Ishikawa (cell line): ENCODE measurements around the gene CROCC.

Experiments used
- CEBPB ChIP-seq: IDR thresholded peaks from 2 replicates; pipeline ENCODE4 v1.6.1; 2012
- CREB1 ChIP-seq: IDR thresholded peaks from 2 replicates; pipeline ENCODE4 v1.6.1; 2012; ENCODE audit warnings: low read depth
- EGR1 ChIP-seq: IDR thresholded peaks from 2 replicates; pipeline ENCODE4 v1.6.1; 2012
- EP300 ChIP-seq: IDR thresholded peaks from 2 replicates; pipeline ENCODE4 v1.6.1; 2012; ENCODE audit warnings: borderline replicate concordance
- FOXM1 ChIP-seq: IDR thresholded peaks from 2 replicates; pipeline ENCODE4 v1.6.1; 2012; ENCODE audit warnings: low read depth, borderline replicate concordance
- NFIC ChIP-seq: IDR thresholded peaks from 2 replicates; pipeline ENCODE4 v1.6.1; 2012
- RAD21 ChIP-seq: IDR thresholded peaks from 2 replicates; pipeline ENCODE4 v1.6.1; 2012; ENCODE audit warnings: low read depth
- REST ChIP-seq: IDR thresholded peaks from 2 replicates; pipeline ENCODE4 v1.6.1; 2012; ENCODE audit warnings: low read depth, mild to moderate bottlenecking
- TAF1 ChIP-seq: IDR thresholded peaks from 2 replicates; pipeline ENCODE4 v1.6.1; 2012; ENCODE audit warnings: low read depth, mild to moderate bottlenecking
- TCF12 ChIP-seq: IDR thresholded peaks from 2 replicates; pipeline ENCODE4 v1.6.1; 2012; ENCODE audit warnings: low read depth
- TEAD4 ChIP-seq: IDR thresholded peaks from 2 replicates; pipeline ENCODE4 v1.6.1; 2012
- USF1 ChIP-seq: IDR thresholded peaks from 2 replicates; pipeline ENCODE4 v1.6.1; 2012
- YY1 ChIP-seq: IDR thresholded peaks from 2 replicates; pipeline ENCODE4 v1.6.1; 2012; ENCODE audit warnings: low read depth
- ZBTB7A ChIP-seq: IDR thresholded peaks from 2 replicates; pipeline ENCODE4 v1.6.1; 2012; ENCODE audit warnings: low read depth
- TF ChIP-seq, protein P1 (sequence below): IDR thresholded peaks from 2 replicates; pipeline ENCODE4 v1.6.1; 2012

CROCC gene

GRCh38 chr1:16977377-16977776 lies 55.6 kb downstream of the CROCC start:
- no peak for TF ChIP-seq TEAD4
- no peak for TF ChIP-seq TCF12
- TF ChIP-seq EP300, result no peak
- TF ChIP-seq YY1, result no peak
- TF ChIP-seq FOXM1, result no peak
- no peak for TF ChIP-seq EGR1
- no peak for TF ChIP-seq RAD21
- no peak for TF ChIP-seq REST
- TF ChIP-seq, protein P1, sequence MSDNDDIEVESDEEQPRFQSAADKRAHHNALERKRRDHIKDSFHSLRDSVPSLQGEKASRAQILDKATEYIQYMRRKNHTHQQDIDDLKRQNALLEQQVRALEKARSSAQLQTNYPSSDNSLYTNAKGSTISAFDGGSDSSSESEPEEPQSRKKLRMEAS, result no peak
- TF ChIP-seq CEBPB, result no peak
- TF ChIP-seq USF1, result no peak
- no peak for TF ChIP-seq TAF1
- no peak for TF ChIP-seq NFIC
- no peak for TF ChIP-seq CREB1
- TF ChIP-seq ZBTB7A, result no peak

DNA sequence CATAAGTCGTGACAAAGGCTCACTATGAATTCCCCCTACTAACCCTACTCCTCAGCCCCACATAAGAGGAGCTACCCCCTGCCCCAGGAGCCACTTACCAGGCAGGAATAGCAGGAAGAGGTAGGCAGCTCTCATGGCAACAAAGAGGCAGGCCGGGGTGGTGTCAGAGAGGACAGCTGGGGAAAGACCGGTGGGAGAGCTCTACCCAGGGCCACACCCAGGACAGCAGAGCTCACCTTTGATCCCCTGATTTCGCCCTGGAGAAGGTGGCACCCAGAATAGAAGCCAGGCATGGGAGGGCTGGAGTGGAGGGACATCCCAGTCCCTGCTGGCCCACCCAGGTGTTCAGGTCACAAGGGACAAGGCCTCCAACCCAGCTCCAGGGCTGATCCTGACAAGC lies 56.4 kb downstream of the CROCC start:
- no peak for TF ChIP-seq CREB1
- no peak for TF ChIP-seq TEAD4
- TF ChIP-seq USF1, result no peak
- TF ChIP-seq FOXM1, result no peak
- TF ChIP-seq TCF12, result no peak
- no peak for TF ChIP-seq EP300
- TF ChIP-seq, protein P1, result no peak
- no peak for TF ChIP-seq REST
- TF ChIP-seq ZBTB7A, result no peak
- no peak for TF ChIP-seq TAF1
- no peak for TF ChIP-seq CEBPB
- no peak for TF ChIP-seq YY1

GRCh38 chr1:16978567-16979474 lies 57.1 kb downstream of the CROCC start:
- TF ChIP-seq ZBTB7A (no peak), TAF1 (no peak)

GRCh38 chr1:16979475-16980327 lies 58.0 kb downstream of the CROCC start:
- TF ChIP-seq, protein P1, result no peak
- no peak for TF ChIP-seq ZBTB7A
- no peak for TF ChIP-seq TEAD4
- no peak for TF ChIP-seq RAD21
- TF ChIP-seq TAF1, result no peak
- no peak for TF ChIP-seq YY1
- TF ChIP-seq REST, result no peak
- no peak for TF ChIP-seq EGR1
- no peak for TF ChIP-seq TCF12
- TF ChIP-seq CREB1, result no peak
- no peak for TF ChIP-seq FOXM1
- TF ChIP-seq USF1, result no peak
